ENCODE results near the gene ZNF618. TPM values are rescaled to one million over a fixed set of nuclear protein-coding genes. Genes with fewer than 3 reads are reported as not detected.

Gene ZNF618
- polyA plus RNA-seq, 3 donors = 0.53 to 1.9 (median 0.78) TPM

DNA sequence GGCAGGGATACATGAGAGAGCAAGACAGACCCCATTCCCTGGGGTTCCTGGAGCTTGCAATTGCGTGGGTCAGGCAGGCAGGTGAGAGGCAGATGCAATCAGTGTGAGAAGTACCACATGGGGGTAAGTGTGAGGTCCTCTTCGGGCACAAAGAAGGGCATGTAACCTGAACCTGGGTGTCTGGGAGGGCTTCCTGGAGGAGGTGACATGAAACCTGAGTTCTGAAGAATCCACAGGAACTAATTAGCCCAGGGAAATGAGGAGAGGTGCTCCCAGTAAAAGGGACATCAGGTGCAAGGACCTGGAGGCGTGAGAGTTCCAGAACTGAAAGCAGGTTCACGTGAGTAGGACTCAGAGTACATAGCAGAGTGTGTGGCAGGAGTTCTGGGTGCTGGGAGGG, 199.5 kb downstream of the ZNF618 start:
- no peaks in the 10 kb centered on the region for H4K20me1 ChIP-seq (ENCODE audit: insufficient read depth, low read length)
- 61% methylated on average over 4 of the region's 4 CpGs for WGBS (ENCODE audit: insufficient coverage)
- no peaks in the 10 kb centered on the region for H3K4me1 Mint-ChIP-seq
- peaks cover 0 to 2% (median 0%) of the 10 kb centered on the region in 7 donors for H3K9me3 Mint-ChIP-seq
- no peak for DNase-seq
- H3K36me3 Mint-ChIP-seq = no peaks in the 10 kb centered on the region
- H3K4me2 ChIP-seq (replicated peaks; ENCODE audit: extremely low read depth, low read length, poor library complexity, severe bottlenecking) = no peak overlapping the region
- no peak overlapping the region for H2AFZ ChIP-seq (ENCODE audit: insufficient read depth, low read depth, low read length, poor library complexity, severe bottlenecking)
- H3K79me2 ChIP-seq (ENCODE audit: insufficient read depth, low read length) = no peaks in the 10 kb centered on the region
- H3K27me3 Mint-ChIP-seq (ENCODE audit: low read depth in 3 of 3) = peaks cover 4 to 19% (median 9%) of the 10 kb centered on the region in 3 donors
- peak overlapping the region in 2 of 7 donors; percentile 16 to 20 for H3K27ac Mint-ChIP-seq
- H3K36me3 ChIP-seq (replicated peaks in 1 of 2; ENCODE audit: control insufficient read depth in 1 of 2, insufficient read depth in 2 of 2, low read length in 2 of 2) = no peaks in the 10 kb centered on the region
- H3K9me3 ChIP-seq (replicated peaks in 1 of 2; ENCODE audit: control insufficient read depth in 1 of 2, insufficient read depth in 1 of 2, low read length in 2 of 2) = no peaks in the 10 kb centered on the region
- no peak overlapping the region for H3K4me3 Mint-ChIP-seq
- intact Hi-C loops (cut with micrococcal nuclease) = no loop called here
- TF ChIP-seq, protein P1, sequence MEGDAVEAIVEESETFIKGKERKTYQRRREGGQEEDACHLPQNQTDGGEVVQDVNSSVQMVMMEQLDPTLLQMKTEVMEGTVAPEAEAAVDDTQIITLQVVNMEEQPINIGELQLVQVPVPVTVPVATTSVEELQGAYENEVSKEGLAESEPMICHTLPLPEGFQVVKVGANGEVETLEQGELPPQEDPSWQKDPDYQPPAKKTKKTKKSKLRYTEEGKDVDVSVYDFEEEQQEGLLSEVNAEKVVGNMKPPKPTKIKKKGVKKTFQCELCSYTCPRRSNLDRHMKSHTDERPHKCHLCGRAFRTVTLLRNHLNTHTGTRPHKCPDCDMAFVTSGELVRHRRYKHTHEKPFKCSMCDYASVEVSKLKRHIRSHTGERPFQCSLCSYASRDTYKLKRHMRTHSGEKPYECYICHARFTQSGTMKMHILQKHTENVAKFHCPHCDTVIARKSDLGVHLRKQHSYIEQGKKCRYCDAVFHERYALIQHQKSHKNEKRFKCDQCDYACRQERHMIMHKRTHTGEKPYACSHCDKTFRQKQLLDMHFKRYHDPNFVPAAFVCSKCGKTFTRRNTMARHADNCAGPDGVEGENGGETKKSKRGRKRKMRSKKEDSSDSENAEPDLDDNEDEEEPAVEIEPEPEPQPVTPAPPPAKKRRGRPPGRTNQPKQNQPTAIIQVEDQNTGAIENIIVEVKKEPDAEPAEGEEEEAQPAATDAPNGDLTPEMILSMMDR (IDR thresholded peaks at IDR 0.05) = no peak
- H3K4me1 ChIP-seq (ENCODE audit: control insufficient read depth in 1 of 2, insufficient read depth in 2 of 2, low read length in 2 of 2) = no peaks in the 10 kb centered on the region
- peaks cover 0 to 9% of the 10 kb centered on the region in 2 donors for H3K27me3 ChIP-seq (ENCODE audit: control insufficient read depth in 2 of 2, insufficient read depth in 2 of 2, low read length in 2 of 2)
- no peak overlapping the region for H3K9ac ChIP-seq (ENCODE audit: insufficient read depth, low read length, poor library complexity, severe bottlenecking)
- H3K27ac ChIP-seq (ENCODE audit: low read depth in 1 of 2, low read length in 2 of 2) = no peak overlapping the region
- no peak overlapping the region for H3K4me3 ChIP-seq (replicated peaks in 1 of 3; ENCODE audit: low read depth in 2 of 3, low read length in 3 of 3)

DNA sequence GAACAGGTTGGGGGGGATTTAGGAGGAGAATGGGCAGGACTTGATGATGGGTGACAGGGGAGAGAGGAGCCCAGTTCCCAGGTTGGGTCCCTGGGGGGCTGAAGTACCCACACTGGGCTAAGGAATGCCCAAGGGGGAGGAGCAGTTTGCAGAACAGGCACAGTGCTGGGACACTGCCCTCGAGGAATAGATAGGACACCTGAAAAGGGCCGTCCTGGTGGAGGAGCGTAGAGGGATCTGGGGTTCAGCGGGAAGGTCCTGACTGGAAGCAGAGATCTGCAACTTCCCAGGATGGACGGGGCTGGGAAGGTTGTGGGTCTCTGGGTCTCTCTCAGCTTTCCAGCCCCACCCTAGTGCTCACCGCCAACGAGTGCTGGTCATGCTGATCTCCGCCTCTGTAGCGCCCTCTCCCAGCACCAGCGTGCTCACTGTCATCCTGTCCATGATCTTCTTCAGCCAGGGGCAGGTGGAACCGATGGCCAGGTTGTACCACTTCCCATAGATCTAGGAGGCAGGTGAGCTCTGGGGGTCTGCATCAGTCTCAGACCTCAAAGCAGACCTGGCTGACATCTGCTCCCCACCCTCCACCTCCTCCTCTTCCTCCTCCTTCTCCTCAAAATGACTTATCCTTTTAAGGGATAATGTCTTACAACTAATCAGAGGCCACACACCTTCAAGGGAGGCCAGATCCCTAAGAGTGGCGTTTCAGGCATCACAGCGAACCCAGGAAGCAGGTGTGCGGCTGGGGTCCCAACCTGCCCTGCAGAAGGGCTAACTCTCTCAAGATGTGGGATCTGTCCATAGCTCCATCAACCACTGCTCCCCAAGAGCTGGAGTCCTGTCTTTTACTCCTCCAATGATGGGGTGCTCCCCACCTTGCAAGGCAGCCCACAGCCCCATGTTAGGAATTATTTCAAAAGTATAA, 200.4 kb downstream of the ZNF618 start:
- Mint-ChIP-seq H3K36me3 (no peaks in the 10 kb centered on the region), H3K4me1 (no peaks in the 10 kb centered on the region), H3K27ac (peak overlapping the region in 1 of 7 donors; percentile 3), H3K27me3 (ENCODE audit: low read depth in 3 of 3) (peaks cover 4 to 19% (median 9%) of the 10 kb centered on the region in 3 donors), H3K9me3 (peaks cover 0 to 2% (median 0%) of the 10 kb centered on the region in 7 donors), H3K4me3 (peak overlapping the region in 1 of 2 donors; percentile 32)
- no peak overlapping the region for H2AFZ ChIP-seq (ENCODE audit: insufficient read depth, low read depth, low read length, poor library complexity, severe bottlenecking)
- no peaks in the 10 kb centered on the region for H3K4me1 ChIP-seq (ENCODE audit: control insufficient read depth in 1 of 2, insufficient read depth in 2 of 2, low read length in 2 of 2)
- no peak overlapping the region for H3K27ac ChIP-seq (ENCODE audit: low read depth in 1 of 2, low read length in 2 of 2)
- TF ChIP-seq, protein P1 (IDR thresholded peaks at IDR 0.05) = no peak
- H3K4me3 ChIP-seq (replicated peaks in 1 of 3; ENCODE audit: low read depth in 2 of 3, low read length in 3 of 3) = no peak overlapping the region
- no peak for DNase-seq
- H3K79me2 ChIP-seq (ENCODE audit: insufficient read depth, low read length) = no peaks in the 10 kb centered on the region
- H4K20me1 ChIP-seq (ENCODE audit: insufficient read depth, low read length) = no peaks in the 10 kb centered on the region
- H3K4me2 ChIP-seq (replicated peaks; ENCODE audit: extremely low read depth, low read length, poor library complexity, severe bottlenecking) = no peak overlapping the region
- no peak overlapping the region for H3K9ac ChIP-seq (ENCODE audit: insufficient read depth, low read length, poor library complexity, severe bottlenecking)
- intact Hi-C loops (cut with micrococcal nuclease) = no loop called here
- no peaks in the 10 kb centered on the region for H3K9me3 ChIP-seq (replicated peaks in 1 of 2; ENCODE audit: control insufficient read depth in 1 of 2, insufficient read depth in 1 of 2, low read length in 2 of 2)
- 71% methylated on average over 11 of the region's 14 CpGs for WGBS (ENCODE audit: insufficient coverage)
- peaks cover 0 to 9% of the 10 kb centered on the region in 2 donors for H3K27me3 ChIP-seq (ENCODE audit: control insufficient read depth in 2 of 2, insufficient read depth in 2 of 2, low read length in 2 of 2)
- no peaks in the 10 kb centered on the region for H3K36me3 ChIP-seq (replicated peaks in 1 of 2; ENCODE audit: control insufficient read depth in 1 of 2, insufficient read depth in 2 of 2, low read length in 2 of 2)

Data from CD14-positive monocyte (primary cell).